Lower leg skin (tissue), 3 donors: ENCODE results near the gene SFXN4.

Experiments used
- POLR2A ChIP-seq, 2 donors: fragments of 450-650 bp; IDR thresholded peaks; one replicate each; pipeline ENCODE4 v1.6.1; 2016 to 2017; ENCODE audit warnings: antibody characterized with exemption in 2 of 2, mild to moderate bottlenecking in 1 of 2, moderate library complexity in 1 of 2
- TF ChIP-seq, protein P1 (sequence below), 3 donors: fragments of 450-650 bp; IDR thresholded peaks; one replicate each; pipeline ENCODE4 v1.5.1; 2016; ENCODE audit warnings: antibody characterized with exemption in 3 of 3, mild to moderate bottlenecking in 3 of 3, moderate library complexity in 2 of 3

DNA sequence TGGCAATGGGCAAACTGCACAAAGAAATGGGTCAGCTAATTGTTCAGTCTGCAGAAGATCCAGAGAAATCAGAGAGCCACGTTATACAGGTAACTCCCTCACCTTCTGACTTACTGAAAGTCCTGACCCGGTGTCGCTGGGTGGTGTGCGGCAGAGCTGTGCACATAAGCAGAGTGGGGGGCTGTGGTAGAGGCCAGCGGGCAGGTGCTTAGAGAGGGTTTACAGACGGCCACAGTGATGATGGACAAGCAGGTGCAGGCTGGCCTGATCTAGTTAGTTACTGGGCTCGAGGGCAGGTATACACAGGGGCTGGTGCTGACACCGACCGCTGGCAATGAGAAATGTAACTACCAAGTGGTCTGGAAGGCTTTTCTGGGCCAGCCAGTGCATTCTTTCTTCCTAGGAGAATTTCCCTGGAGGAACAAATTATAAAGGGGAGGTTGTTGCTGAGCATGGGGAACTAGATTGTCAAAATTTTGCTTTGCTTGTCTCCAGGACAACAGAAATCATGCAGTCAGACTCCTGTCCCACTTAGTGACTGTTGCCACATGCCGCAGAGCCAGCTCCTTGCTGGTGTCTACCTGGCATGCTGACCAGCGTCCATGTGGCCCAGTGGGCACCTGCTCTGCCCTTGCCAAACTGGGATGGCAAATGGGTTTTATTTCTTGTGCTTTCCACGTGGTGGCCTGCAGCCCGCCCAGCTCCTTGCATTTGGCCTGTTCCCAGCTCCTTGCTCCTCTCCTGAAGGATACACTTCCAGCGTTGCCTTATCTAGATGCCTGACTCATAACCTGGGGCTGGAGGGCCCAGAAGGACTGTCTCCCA, 32.8 kb downstream of the SFXN4 start:
- TF ChIP-seq, protein P1, sequence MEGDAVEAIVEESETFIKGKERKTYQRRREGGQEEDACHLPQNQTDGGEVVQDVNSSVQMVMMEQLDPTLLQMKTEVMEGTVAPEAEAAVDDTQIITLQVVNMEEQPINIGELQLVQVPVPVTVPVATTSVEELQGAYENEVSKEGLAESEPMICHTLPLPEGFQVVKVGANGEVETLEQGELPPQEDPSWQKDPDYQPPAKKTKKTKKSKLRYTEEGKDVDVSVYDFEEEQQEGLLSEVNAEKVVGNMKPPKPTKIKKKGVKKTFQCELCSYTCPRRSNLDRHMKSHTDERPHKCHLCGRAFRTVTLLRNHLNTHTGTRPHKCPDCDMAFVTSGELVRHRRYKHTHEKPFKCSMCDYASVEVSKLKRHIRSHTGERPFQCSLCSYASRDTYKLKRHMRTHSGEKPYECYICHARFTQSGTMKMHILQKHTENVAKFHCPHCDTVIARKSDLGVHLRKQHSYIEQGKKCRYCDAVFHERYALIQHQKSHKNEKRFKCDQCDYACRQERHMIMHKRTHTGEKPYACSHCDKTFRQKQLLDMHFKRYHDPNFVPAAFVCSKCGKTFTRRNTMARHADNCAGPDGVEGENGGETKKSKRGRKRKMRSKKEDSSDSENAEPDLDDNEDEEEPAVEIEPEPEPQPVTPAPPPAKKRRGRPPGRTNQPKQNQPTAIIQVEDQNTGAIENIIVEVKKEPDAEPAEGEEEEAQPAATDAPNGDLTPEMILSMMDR (IDR thresholded peaks at IDR 0.05) = no peak
- no peak for TF ChIP-seq POLR2A (IDR thresholded peaks at IDR 0.05)
